ENCODE data around the gene WDFY4. TPM values are rescaled to one million over a fixed set of nuclear protein-coding genes. Genes with fewer than 3 reads are reported as not detected.

WDFY4 gene
- total and polyA plus RNA-seq, 9 of the 15 experiments (the other 6 are each of a cell fraction or from before 2014, with no cell fraction given): 0.01 to 0.02 (median 0.01) TPM; not detected in 6

GRCh38 chr10:48792687-48793096 lies 108.0 kb downstream of the WDFY4 start:
- FAIRE-seq (no peak), DNase-seq (ENCODE audit: extremely low read depth in 1 of 4, low spot score in 3 of 4) (no peak), ATAC-seq (no peak)
- no peaks in the 10 kb centered on the region for H3K9me3 ChIP-seq (replicated peaks; ENCODE audit: control insufficient read depth, insufficient read depth, low read depth, low read length)
- H3K4me1 ChIP-seq (replicated peaks in 1 of 2; ENCODE audit: control insufficient read depth in 2 of 2, insufficient read depth in 2 of 2, low read length in 2 of 2): no peaks in the 10 kb centered on the region; a peak in 1 of 5 replicates
- 3% methylated on average over 4 of the region's 4 CpGs for WGBS (ENCODE audit: insufficient coverage, low coverage, missing lambda C conversion rate)
- no peak overlapping the region for H3K9ac ChIP-seq (ENCODE audit: insufficient read depth in 1 of 2, low read depth in 2 of 2, low read length in 2 of 2)
- no peak overlapping the region for H3K4me3 ChIP-seq
- H3K79me2 ChIP-seq (ENCODE audit: control insufficient read depth, insufficient read depth, low read length): no peaks in the 10 kb centered on the region
- no peaks in the 10 kb centered on the region for H3K36me3 ChIP-seq (ENCODE audit: control insufficient read depth, insufficient read depth, low read length)
- no peaks in the 10 kb centered on the region for H3K9me1 ChIP-seq (ENCODE audit: control insufficient read depth, insufficient read depth, low read length)
- intact Hi-C loops (cut with micrococcal nuclease) (no loop called here), in situ Hi-C loops (cut with MboI) (no loop called here)
- no TSS peak for BruUV-seq (replicated peaks)
- H4K20me1 ChIP-seq (replicated peaks; ENCODE audit: control insufficient read depth, insufficient read depth, low read length): no peaks in the 10 kb centered on the region
- ChIA-PET CTCF (ENCODE audit: low intra/inter-chr PET ratio) (interaction anchor here (0.7 kb wide), 1 partner anchor 11 kb away, joined by 3 read pairs; no protein-coding TSS in a partner anchor), POLR2A (interaction anchor here (1.0 kb wide), 1 partner anchor 30 kb away, joined by 3 read pairs; no protein-coding TSS in a partner anchor)
- TF ChIP-seq POLR2A (conservative IDR thresholded peaks at IDR 0.05): no peak
- TF ChIP-seq, protein P1, sequence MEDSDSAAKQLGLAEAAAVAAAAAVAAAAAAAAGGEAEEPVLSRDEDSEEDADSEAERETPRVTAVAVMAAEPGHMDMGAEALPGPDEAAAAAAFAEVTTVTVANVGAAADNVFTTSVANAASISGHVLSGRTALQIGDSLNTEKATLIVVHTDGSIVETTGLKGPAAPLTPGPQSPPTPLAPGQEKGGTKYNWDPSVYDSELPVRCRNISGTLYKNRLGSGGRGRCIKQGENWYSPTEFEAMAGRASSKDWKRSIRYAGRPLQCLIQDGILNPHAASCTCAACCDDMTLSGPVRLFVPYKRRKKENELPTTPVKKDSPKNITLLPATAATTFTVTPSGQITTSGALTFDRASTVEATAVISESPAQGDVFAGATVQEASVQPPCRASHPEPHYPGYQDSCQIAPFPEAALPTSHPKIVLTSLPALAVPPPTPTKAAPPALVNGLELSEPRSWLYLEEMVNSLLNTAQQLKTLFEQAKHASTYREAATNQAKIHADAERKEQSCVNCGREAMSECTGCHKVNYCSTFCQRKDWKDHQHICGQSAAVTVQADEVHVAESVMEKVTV (CRISPR knock-in tag; IDR thresholded peaks at IDR 0.05): no peak
- no peak for TF ChIP-seq NELFE (IDR thresholded peaks at IDR 0.05; ENCODE audit: insufficient read depth, insufficient read length)
- peak; percentile 73 for TF ChIP-seq ZNF766 (CRISPR knock-in tag; conservative IDR thresholded peaks at IDR 0.05)
- no peak for TF ChIP-seq ASH1L (IDR thresholded peaks at IDR 0.05; ENCODE audit: borderline replicate concordance, low read depth, partially characterized antibody)
- no peak for TF ChIP-seq JUN (IDR thresholded peaks at IDR 0.05; ENCODE audit: borderline replicate concordance, low read depth, low read length)
- TF ChIP-seq JUN (CRISPR knock-in tag; IDR thresholded peaks at IDR 0.05; ENCODE audit: borderline replicate concordance): no peak
- TF ChIP-seq NR0B1 (IDR thresholded peaks at IDR 0.05; ENCODE audit: partially characterized antibody): no peak
- TF ChIP-seq ZFPM2 (CRISPR knock-in tag; IDR thresholded peaks at IDR 0.05): no peak
- no peak overlapping the region for H3K27ac ChIP-seq (ENCODE audit: extremely low read depth, low read depth, low read length)
- H2AFZ ChIP-seq (ENCODE audit: low read depth, low read length): no peak overlapping the region
- H3K4me2 ChIP-seq (ENCODE audit: insufficient read depth, low read length): no peak overlapping the region
- H3K27me3 ChIP-seq (ENCODE audit: control insufficient read depth in 2 of 2, insufficient read depth in 2 of 2, low read length in 2 of 2): peaks cover 26 to 51% of the 10 kb centered on the region in 2 experiments
